Endothelial cell of umbilical vein (primary cell): ENCODE data around the gene DNMT1.

Source experiments
- POLR2A ChIP-seq: IDR thresholded peaks from 2 replicates; pipeline ENCODE4 v1.6.1; 2012; ENCODE audit warnings: low read depth, mild to moderate bottlenecking, control low read depth, low read length
- TF ChIP-seq, protein P1 (sequence below), 2 donors: IDR thresholded peaks; 1 replicate in 1 of 2; 2 replicates in 1 of 2; pipeline ENCODE4 v1.5.1; 2011; ENCODE audit warnings: low read length in 2 of 2, mild to moderate bottlenecking in 2 of 2, moderate library complexity in 2 of 2, control low read depth in 1 of 2, inconsistent platforms in 1 of 2, low read depth in 1 of 2; ENCODE audit not compliant: insufficient read depth in 1 of 2; ENCODE audit errors: extremely low read depth in 1 of 2

DNA sequence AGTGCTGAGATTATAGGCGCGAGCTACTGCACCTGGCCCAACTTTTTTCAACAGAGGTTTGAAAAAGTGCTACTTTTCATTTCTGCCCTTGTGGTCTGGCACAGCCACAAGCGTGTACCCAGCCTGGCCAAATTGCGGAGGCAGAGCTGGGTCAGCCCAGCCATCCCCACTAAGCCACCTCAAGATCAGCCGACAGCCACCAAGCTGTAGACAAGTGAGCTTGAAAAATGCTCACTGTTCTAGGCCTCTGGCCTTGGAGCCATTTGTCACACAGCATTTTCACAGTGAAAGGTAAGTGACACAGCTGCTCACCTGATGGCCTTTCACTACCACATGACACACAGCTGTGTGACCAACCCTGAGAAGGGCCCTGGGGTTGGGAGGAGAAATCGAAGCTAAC, 27.3 kb downstream of the DNMT1 start:
- TF ChIP-seq POLR2A: no peak
- TF ChIP-seq, protein P1, sequence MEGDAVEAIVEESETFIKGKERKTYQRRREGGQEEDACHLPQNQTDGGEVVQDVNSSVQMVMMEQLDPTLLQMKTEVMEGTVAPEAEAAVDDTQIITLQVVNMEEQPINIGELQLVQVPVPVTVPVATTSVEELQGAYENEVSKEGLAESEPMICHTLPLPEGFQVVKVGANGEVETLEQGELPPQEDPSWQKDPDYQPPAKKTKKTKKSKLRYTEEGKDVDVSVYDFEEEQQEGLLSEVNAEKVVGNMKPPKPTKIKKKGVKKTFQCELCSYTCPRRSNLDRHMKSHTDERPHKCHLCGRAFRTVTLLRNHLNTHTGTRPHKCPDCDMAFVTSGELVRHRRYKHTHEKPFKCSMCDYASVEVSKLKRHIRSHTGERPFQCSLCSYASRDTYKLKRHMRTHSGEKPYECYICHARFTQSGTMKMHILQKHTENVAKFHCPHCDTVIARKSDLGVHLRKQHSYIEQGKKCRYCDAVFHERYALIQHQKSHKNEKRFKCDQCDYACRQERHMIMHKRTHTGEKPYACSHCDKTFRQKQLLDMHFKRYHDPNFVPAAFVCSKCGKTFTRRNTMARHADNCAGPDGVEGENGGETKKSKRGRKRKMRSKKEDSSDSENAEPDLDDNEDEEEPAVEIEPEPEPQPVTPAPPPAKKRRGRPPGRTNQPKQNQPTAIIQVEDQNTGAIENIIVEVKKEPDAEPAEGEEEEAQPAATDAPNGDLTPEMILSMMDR (IDR thresholded peaks at IDR 0.05; ENCODE audit: extremely low read depth in 1 of 2, insufficient read depth in 1 of 2, low read depth in 1 of 2, low read length in 2 of 2): no peak
